GM23338 (cell line): Measurements from ENCODE around the gene INHBC.

Experiments
- EZH2 ChIP-seq: fragments of 200-600 bp; sonication (generic); IDR thresholded peaks from one replicate; pipeline ENCODE4 v1.8.0; 2017; ENCODE audit warnings: antibody characterized with exemption, mild to moderate bottlenecking, low read depth; ENCODE audit not compliant: unreplicated experiment
- TF ChIP-seq, protein P1 (sequence below), 2 experiments: fragments of 200-600 bp in 1 of 2; sonication (generic) in 1 of 2; conservative IDR thresholded peaks; 2 replicates each; pipeline versions ENCODE4 v1.5.1 to v1.6.1; 2016 to 2017; ENCODE audit warnings: antibody characterized with exemption in 2 of 2, low read depth in 2 of 2, mild to moderate bottlenecking in 2 of 2, moderate library complexity in 1 of 2

DNA sequence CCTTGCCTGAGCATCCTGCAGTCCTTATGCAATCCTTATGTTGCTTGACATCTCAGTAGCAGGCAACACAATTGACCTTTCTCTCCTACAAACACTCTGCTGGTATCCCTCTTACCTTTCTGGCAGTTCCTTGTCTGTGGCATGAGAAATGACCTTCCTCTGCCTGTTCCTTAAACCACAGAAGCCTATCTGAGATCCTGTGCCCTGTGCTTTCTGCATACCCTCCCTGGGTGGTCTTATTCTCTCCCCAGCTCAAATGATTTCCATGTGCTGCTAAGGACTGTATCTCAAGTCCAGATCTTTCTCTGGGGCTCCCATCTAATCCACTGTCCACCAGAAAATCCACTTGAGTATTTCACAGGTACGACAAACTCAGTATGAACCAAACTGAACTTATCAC, 47.1 kb downstream of the INHBC start:
- TF ChIP-seq, protein P1, sequence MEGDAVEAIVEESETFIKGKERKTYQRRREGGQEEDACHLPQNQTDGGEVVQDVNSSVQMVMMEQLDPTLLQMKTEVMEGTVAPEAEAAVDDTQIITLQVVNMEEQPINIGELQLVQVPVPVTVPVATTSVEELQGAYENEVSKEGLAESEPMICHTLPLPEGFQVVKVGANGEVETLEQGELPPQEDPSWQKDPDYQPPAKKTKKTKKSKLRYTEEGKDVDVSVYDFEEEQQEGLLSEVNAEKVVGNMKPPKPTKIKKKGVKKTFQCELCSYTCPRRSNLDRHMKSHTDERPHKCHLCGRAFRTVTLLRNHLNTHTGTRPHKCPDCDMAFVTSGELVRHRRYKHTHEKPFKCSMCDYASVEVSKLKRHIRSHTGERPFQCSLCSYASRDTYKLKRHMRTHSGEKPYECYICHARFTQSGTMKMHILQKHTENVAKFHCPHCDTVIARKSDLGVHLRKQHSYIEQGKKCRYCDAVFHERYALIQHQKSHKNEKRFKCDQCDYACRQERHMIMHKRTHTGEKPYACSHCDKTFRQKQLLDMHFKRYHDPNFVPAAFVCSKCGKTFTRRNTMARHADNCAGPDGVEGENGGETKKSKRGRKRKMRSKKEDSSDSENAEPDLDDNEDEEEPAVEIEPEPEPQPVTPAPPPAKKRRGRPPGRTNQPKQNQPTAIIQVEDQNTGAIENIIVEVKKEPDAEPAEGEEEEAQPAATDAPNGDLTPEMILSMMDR (conservative IDR thresholded peaks at IDR 0.05; ENCODE audit: low read depth in 2 of 2), result no peak
- TF ChIP-seq EZH2, result no peak
